NCI-H2227 treated with DMSO at 0.1 percent for 48 hours (cell line): ENCODE measurements around the gene SMOC2.

ENCODE experiments used
- DNase-seq: peaks from one replicate; lab custom pipeline; 2025; lab: John Stamatoyannopoulos, UW

SMOC2 gene

DNA sequence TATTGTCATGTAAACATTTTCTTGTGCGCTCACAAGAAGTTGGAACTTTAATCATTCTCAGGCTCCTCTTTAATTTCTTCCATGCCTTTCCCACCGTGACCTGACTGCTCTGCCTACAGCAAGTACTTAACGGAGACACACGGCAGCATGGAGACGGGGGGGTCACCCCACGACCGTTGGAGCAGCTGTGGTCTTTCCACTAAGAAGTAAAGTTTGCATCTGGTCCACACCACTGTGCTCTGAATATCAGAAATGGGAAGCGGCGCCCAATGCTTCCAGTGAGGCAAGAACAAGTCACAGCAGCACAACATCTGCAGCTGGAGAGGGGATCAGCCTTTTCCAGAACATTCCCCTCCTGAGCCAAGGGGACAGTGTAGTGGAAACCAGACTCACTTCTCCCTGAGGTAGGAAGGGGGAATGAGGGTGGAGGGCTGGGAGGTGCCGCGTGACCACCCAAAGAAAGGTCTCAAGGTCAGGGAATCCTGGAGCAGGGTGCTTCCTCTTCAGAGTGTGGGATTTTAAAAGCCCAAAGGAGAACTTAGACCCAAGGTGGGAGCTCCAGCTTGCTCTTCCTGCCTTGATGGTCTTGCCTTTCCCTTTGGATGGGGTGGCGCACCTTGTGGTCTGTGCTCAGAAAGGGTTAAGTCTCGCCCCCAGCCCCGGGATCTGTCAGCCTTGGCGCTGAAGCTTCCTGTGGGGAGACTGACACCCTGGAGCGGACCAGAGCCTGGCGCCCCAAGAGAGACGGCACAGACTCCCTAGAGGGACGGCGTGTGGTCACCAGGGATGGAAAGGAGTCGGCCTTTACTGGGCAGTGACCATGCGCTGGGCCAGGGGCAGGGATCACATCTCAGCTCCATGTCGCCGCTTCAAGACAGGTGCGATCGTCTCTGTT, 25.6 kb upstream of the SMOC2 start:
- DNase-seq = no peak

DNA sequence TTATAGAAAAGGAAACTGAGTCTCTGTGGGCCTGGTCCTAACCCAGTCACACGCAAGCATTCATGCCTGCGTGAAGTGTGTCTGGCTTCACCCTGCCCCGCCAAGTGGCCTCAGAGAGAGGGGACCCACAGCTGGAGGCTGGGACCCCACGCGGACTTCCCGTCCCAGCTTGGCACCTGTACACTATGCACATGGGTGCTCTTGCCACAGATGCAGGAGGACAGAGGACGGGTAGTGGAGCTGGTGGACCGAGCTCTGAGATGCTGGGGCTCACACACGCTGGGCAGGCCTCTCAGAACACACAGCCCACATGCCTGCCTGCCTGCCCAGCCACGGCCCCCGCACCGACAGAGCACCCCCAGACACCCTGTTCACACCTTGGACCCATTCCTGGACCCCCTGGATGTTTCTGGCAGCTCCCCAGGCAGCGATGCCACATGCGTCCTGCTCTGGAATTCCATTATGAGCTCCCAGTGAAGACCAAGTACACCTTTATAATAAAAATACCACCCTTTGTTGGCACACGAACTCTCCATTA, 24.9 kb upstream of the SMOC2 start:
- no peak for DNase-seq

DNA sequence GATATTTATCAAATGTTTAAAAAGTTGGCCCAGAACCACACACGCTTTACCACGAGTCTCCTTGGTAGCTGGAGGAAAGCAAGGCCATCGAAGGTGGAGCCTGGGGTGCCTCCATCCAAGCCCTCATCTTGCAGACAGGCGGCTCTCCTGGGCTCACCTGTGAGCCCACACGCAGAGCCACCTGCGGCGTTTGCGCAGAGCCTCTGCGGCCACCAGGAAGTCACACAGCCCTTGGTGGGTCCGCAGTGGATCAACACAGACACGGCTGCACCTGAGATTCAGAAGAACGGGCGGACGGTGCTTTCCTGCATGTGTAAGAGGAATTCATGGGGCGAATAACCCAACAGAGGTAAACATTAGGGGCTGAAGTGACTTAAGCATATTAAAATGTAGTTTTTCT, 24.5 kb upstream of the SMOC2 start:
- no peak for DNase-seq

DNA sequence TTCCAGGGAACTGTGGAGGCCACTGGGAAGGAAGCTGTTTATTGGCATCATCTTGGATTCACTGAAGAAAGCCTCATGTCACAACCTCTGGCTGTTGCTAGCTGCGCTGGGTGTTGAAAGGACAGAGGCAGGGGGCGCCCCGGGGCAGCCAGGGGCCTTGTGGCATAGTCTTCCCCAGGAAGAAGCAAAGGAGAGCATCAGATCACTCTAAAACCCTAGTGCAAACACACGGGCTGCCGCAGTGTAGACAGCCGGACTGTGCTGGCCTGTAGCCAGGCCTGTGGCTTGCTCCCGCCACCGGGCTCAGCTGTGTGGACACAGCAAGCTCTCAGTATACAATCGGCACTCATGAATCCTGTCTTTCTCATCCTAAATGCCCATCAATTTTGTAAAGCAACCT, 23.8 kb upstream of the SMOC2 start:
- no peak for DNase-seq

DNA sequence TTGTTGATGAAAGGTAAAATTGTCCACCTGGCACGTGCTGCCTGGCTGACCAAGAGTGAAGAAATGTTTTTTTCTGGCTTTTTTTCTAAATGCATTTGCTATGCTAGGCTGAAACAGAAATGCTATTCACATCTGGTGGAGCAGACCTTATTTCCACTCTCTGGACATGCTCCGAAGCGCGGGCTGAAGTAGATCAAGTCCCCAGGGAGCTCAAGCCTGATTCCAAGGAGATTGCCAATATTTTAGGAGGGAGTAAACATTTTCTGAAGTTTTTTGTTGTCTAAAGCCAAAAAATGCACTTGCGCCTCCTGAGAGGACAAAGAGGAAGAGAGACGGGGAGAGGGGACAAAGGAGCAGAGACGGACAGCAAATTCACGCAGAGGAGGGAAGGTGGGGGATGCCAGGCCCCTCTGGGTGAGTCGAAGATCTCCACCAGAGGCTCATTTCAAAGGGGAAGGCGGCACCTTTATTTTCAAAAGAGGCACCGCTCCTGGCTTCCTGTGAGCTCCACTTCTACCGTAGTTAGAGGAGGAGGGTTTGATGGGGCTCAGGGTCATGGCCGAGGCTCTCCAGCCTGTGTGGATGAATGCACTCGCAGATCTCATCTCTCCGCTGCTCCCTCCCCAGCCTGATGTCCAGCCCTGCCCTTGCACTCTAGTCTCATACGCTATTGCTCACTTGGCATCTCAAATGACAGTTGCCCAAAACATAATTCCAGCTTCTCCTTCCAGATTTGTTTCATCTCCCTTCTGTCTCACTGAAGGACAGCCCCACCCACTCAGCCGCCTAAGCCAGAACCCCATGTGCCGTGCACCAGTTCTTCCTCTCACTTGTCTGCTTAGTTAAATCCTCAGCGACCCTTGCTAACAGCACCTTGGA, 23.1 kb upstream of the SMOC2 start:
- DNase-seq = no peak

GRCh38 chr6:168418711-168419121, 22.3 kb upstream of the SMOC2 start:
- DNase-seq = no peak

DNA sequence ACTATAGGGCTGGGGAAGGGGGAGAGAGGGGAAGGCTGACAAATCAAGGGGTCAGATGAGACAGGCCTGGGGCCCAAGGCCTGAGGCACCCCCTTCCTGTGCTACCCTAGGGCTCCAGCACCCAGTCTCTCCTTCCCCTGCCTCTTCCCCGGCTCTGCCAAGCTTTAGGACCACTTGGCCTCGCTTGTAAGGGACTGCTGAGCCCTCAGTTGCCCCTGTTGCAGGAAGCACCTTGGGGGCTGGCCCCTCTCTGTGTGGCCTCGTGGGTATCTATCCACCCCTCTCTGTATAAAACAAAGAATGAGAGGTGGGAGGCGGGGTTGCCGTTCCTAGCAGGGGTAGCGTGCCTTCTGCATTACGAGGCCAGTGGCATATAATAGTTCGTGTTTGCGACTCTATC, 21.4 kb upstream of the SMOC2 start:
- no peak for DNase-seq

GRCh38 chr6:168420084-168420483, 20.9 kb upstream of the SMOC2 start:
- DNase-seq = no peak

GRCh38 chr6:168420706-168421105, 20.3 kb upstream of the SMOC2 start:
- DNase-seq = no peak

- DNase-seq = no peak
Observed at GRCh38 chr6:168427184-168427583, 13.8 kb upstream of the SMOC2 start.

DNA sequence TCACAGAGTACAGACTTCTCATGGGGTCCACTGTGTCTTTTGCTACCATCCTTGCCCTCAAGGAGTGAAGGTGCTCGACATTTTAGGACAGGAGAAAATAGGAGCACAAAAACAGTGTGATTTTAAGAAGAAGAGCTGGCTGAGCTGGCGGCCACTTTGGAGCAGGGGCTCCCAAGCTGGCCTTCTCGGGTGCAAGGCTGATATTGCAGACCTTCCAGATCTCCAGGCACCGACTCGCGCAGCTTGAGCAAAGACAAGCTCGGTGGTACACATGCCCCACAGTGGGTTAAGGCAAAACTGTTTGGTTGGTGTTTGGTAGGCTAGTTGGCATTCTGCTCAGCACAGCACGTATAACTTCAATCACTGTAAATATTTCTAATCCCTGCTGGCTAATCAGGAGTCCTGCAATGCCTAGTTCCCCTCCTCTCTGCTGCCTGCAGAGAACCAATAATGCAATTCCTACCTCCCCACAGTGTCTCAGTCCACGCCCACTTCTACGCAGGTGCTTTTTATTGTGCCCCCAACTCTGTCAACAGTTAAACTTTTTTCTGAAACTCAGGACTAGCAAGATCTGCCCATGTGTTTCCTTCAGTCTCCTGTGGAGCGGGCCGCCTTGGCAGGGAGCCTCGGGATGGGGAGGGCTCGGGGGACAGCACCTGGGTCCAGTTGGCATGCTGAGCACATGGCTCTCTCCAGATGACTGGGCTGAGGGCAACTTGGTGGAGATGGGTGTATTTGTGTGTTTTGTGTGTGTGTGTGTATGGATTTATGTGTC, 12.7 kb upstream of the SMOC2 start:
- DNase-seq = no peak

- DNase-seq = no peak
Observed at GRCh38 chr6:168428863-168429262, 12.1 kb upstream of the SMOC2 start.

DNA sequence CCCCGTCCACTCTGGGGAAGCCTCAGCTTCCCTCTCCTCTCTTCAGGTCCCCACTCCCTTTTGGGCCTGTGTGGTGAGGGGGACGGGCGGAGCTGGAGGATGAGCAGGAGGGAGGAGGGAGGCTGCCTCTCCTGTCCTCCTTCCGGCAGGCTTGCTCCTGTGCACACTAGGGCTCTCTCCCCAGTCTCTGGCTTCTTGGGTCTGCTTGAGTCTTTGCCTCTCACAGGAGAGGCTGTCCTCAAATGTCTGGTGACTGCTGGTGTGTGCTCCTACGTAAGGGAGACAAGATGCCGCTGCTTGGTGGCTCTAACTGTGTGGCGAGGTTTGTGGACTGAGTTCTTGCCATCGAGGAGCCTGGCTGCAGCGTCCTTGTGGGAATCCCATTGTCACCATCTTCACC, 8.8 kb upstream of the SMOC2 start:
- no peak for DNase-seq

DNA sequence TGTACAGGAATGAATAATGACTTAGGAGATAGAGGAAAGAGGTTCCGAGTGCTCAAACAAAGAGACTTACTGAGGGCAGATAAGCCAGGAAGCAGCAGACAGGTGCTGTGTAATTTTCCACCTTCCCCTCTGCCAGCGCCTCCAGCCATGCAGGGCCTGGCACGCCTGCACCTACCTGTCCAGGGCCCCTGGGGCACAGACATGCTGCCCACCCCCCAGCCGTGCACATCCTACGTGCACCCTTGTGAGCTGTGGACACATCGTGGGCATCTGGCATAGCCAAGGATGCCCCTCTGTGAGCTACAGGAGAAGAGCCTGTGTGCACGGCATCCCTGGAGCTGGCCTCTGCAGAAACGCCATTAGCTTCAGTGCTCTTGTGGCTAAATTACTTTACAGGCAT, 7.1 kb upstream of the SMOC2 start:
- DNase-seq = no peak

DNA sequence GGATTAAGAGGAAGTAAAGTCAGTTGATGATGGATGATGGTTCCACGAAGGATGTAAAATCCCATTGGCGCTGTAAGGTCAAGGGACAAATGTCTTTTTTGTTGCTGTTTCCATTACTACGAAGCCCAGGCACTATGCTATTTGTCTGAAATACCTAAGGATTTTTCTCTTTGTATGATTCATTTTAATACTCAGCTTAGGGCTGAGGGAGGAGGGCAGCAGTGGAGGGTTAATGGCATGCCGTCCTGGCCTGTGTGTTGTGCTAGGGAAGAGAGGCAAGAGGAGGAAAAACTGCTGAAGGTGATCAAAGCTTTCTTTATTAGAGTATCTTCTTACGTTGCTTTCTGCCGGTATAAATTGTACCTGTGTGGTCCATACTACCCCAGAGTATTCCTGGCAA, 6.5 kb upstream of the SMOC2 start:
- DNase-seq = no peak

- no peak for DNase-seq
Observed at GRCh38 chr6:168437751-168438150, 3.2 kb upstream of the SMOC2 start.

- DNase-seq = no peak
Observed at GRCh38 chr6:168438783-168439520, 2.0 kb upstream of the SMOC2 start.

GRCh38 chr6:168439794-168440450, 1.1 kb upstream of the SMOC2 start:
- DNase-seq = no peak

DNA sequence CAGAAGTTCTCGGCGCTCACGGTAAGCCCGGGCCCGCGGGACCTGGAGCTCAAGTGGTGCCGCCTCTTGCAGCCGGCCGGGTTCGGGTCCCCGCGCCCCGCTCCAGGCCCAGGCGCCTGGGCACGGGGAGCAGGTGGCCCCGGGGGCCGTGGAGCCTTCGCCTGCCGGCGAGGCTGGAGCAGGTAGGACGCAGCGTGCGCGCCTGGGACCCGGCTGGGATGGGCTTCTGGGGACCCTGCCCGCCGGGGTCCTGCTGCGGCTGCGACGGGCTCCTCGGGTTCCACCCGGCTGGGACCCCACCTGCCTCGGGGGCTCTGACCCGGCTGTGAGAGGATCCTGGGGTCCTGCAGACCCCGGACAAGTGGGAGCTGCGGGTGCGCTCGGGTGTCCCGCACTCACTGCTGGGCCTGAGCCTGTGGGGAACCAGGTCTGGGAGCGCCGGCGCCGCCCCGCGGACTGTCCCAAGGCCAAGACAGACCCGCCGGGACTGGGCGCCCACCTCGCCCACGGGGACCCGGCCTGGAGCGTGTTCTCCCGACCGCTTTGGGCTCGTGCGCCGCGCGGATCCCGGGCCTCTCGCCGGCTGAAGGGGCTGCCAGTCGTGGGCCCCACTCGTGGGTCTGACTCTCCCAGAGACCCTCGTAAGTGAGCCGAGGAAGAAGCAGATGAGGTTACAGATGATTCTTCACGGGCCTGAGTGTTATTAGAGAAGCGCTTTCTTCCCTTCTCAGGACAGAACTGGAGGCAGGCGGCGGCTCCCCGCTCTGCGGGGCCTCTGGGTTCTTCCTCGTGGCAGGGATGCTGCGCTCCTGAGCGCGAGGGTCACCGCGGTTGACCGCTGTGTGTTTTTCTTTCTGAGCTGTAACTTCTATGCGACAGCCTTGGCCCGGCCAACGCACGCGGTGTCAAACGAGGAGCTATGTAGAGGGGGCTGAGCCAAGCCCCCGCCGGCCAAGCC, 729 bp downstream of the SMOC2 start:
- no peak for DNase-seq

DNA sequence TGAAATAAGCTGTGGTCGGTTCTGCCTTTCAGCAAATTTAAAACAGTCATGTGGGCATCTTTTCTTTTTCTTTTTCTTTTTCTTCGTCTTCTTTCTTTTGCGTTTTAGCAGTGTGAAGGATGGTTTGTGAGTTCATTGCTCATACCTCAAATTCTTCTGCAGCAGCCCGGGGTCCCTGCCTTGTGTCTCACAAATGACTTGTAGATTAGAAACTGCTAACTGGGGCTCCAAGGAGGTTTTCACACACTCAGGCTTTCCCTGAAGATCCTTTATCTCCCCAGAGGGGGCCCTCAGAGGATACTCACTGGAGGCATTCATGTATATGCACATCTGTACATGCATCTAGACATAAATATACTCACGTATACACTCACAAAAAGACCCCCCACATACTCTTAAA, 1.7 kb downstream of the SMOC2 start:
- no peak for DNase-seq
